HAP-1 (cell line): ENCODE data around the gene PXK.
A peak's percentile ranks its signal among the peaks of the same experiment; 100 is the strongest.
"Not testable (repeated sequence)": the region's sequence is repeated elsewhere in the genome, so short reads cannot be mapped to it uniquely, and the experiment has no call there.

Experiments
- DNase-seq, 2 experiments: peaks; one replicate each; pipeline ENCODE4 v3.0.0-alpha.2; 2016 to 2020; ENCODE audit warnings: low spot score in 2 of 2
- H3K27me3 ChIP-seq: fragments of 250-450 bp; sonication (Bioruptor Pico); 2 replicates; pipeline ENCODE4 v1.5.1; 2020; ENCODE audit warnings: low read depth, mild to moderate bottlenecking, moderate library complexity
- H3K36me3 ChIP-seq: fragments of 250-450 bp; sonication (Bioruptor Pico); replicated peaks from 2 replicates; pipeline ENCODE4 v1.5.1; 2020; ENCODE audit warnings: mild to moderate bottlenecking
- H3K4me1 ChIP-seq: fragments of 250-450 bp; sonication (Bioruptor Pico); 2 replicates; pipeline ENCODE4 v1.5.1; 2020; ENCODE audit warnings: mild to moderate bottlenecking
- H3K4me3 ChIP-seq: fragments of 250-450 bp; sonication (Bioruptor Pico); 2 replicates; pipeline ENCODE4 v1.5.1; 2020; ENCODE audit warnings: mild to moderate bottlenecking, moderate library complexity
- H3K9me3 ChIP-seq: fragments of 250-450 bp; sonication (Bioruptor Pico); 2 replicates; pipeline ENCODE4 v1.5.1; 2020; ENCODE audit warnings: mild to moderate bottlenecking, moderate library complexity
- in situ Hi-C: fragments of 300-500 bp; cut with MboI; formaldehyde crosslinking; loops from 3 replicates; pipeline ENCODE4 v1.14.3; 2020; ENCODE audit warnings: low sequenced_read_pairs, inconsistent platforms, mixed read lengths

Gene PXK

GRCh38 chr3:58329150-58329921 is 3.4 kb upstream of the PXK start:
- in situ Hi-C loops, result loop anchor here (5.0 to 10.0 kb wide), 2 partner anchors 88 to 165 kb away; partner anchors contain the start of gene KCTD6
- peaks cover 22% of the 10 kb centered on the region for H3K4me1 ChIP-seq
- H3K27me3 ChIP-seq, result no peaks in the 10 kb centered on the region
- H3K4me3 ChIP-seq, result no peak overlapping the region
- H3K36me3 ChIP-seq, result no peaks in the 10 kb centered on the region
- DNase-seq, result no peak
- H3K9me3 ChIP-seq, result no peaks in the 10 kb centered on the region

GRCh38 chr3:58329922-58330413 is 2.7 kb upstream of the PXK start:
- H3K4me1 ChIP-seq, result peaks cover 28% of the 10 kb centered on the region
- no peaks in the 10 kb centered on the region for H3K9me3 ChIP-seq
- no peak overlapping the region for H3K4me3 ChIP-seq
- no peaks in the 10 kb centered on the region for H3K36me3 ChIP-seq
- no peaks in the 10 kb centered on the region for H3K27me3 ChIP-seq
- in situ Hi-C loops, result loop anchor here (5.0 to 10.0 kb wide), 2 partner anchors 87 to 165 kb away; partner anchors contain the start of gene KCTD6
- no peak for DNase-seq

- in situ Hi-C loops, result no loop called here
- Histone ChIP-seq H3K27me3 (no peaks in the 10 kb centered on the region), H3K36me3 (no peaks in the 10 kb centered on the region), H3K4me1 (peaks cover 36% of the 10 kb centered on the region), H3K4me3 (no peak overlapping the region; the same call in 1 of the 2 replicates), H3K9me3 (no peaks in the 10 kb centered on the region)
- DNase-seq, result no peak
Observed at GRCh38 chr3:58331593-58332152, 1.0 kb upstream of the PXK start.

GRCh38 chr3:58333206-58334012 is 717 bp downstream of the PXK start:
- Histone ChIP-seq H3K9me3 (no peaks in the 10 kb centered on the region), H3K4me1 (peaks cover 36% of the 10 kb centered on the region), H3K4me3 (peak overlapping the region; percentile 57), H3K27me3 (no peaks in the 10 kb centered on the region), H3K36me3 (no peaks in the 10 kb centered on the region)
- peak in 1 of 2 experiments; percentile 44 for DNase-seq
- in situ Hi-C loops, result no loop called here

GRCh38 chr3:58334013-58334321 is 1.3 kb downstream of the PXK start:
- no peak for DNase-seq
- Histone ChIP-seq H3K4me3 (peak overlapping the region; percentile 57), H3K36me3 (no peaks in the 10 kb centered on the region), H3K9me3 (no peaks in the 10 kb centered on the region), H3K27me3 (no peaks in the 10 kb centered on the region), H3K4me1 (peaks cover 36% of the 10 kb centered on the region)
- in situ Hi-C loops, result no loop called here

GRCh38 chr3:58334506-58334884 is 1.8 kb downstream of the PXK start:
- Histone ChIP-seq H3K4me1 (peaks cover 36% of the 10 kb centered on the region), H3K36me3 (no peaks in the 10 kb centered on the region), H3K27me3 (no peaks in the 10 kb centered on the region), H3K9me3 (no peaks in the 10 kb centered on the region), H3K4me3 (peak overlapping the region; percentile 57)
- no peak for DNase-seq
- in situ Hi-C loops, result no loop called here

GRCh38 chr3:58335652-58335947 is 2.9 kb downstream of the PXK start:
- in situ Hi-C loops, result no loop called here
- H3K4me3 ChIP-seq, result no peak overlapping the region
- H3K9me3 ChIP-seq, result no peaks in the 10 kb centered on the region
- DNase-seq, result no peak
- H3K27me3 ChIP-seq, result no peaks in the 10 kb centered on the region
- no peaks in the 10 kb centered on the region for H3K36me3 ChIP-seq
- peaks cover 35% of the 10 kb centered on the region for H3K4me1 ChIP-seq

GRCh38 chr3:58336135-58336882 is 3.6 kb downstream of the PXK start:
- Histone ChIP-seq H3K36me3 (no peaks in the 10 kb centered on the region), H3K4me3 (no peak overlapping the region), H3K27me3 (no peaks in the 10 kb centered on the region), H3K9me3 (no peaks in the 10 kb centered on the region), H3K4me1 (peaks cover 31% of the 10 kb centered on the region)
- in situ Hi-C loops, result no loop called here
- no peak for DNase-seq

- no peak for DNase-seq
- in situ Hi-C loops, result no loop called here
- Histone ChIP-seq H3K4me1 (peaks cover 25% of the 10 kb centered on the region), H3K36me3 (no peaks in the 10 kb centered on the region), H3K27me3 (no peaks in the 10 kb centered on the region), H3K4me3 (no peak overlapping the region), H3K9me3 (no peaks in the 10 kb centered on the region)
Observed at GRCh38 chr3:58337190-58337589, 4.5 kb downstream of the PXK start.

GRCh38 chr3:58339146-58339545 is 6.5 kb downstream of the PXK start:
- H3K4me1 ChIP-seq, result peaks cover 16% of the 10 kb centered on the region
- H3K9me3 ChIP-seq, H3K4me3 ChIP-seq, H3K36me3 ChIP-seq, H3K27me3 ChIP-seq, in situ Hi-C loops, DNase-seq: not testable (repeated sequence)

- no peaks in the 10 kb centered on the region for H3K36me3 ChIP-seq
- H3K27me3 ChIP-seq, result no peaks in the 10 kb centered on the region
- H3K4me1 ChIP-seq, result peaks cover under 1% of the 10 kb centered on the region
- in situ Hi-C loops, result no loop called here
- no peaks in the 10 kb centered on the region for H3K9me3 ChIP-seq
- DNase-seq, result no peak
- H3K4me3 ChIP-seq, result no peak overlapping the region
Observed at GRCh38 chr3:58340594-58341244, 8.0 kb downstream of the PXK start.

- Histone ChIP-seq H3K4me1 (no peaks in the 10 kb centered on the region), H3K36me3 (no peaks in the 10 kb centered on the region), H3K27me3 (no peaks in the 10 kb centered on the region), H3K9me3 (no peaks in the 10 kb centered on the region), H3K4me3 (no peak overlapping the region)
- DNase-seq, result no peak
- in situ Hi-C loops, result no loop called here
Observed at GRCh38 chr3:58341376-58341775, 8.7 kb downstream of the PXK start.

- in situ Hi-C loops, result no loop called here
- Histone ChIP-seq H3K27me3 (no peaks in the 10 kb centered on the region), H3K36me3 (no peaks in the 10 kb centered on the region), H3K4me1 (no peaks in the 10 kb centered on the region), H3K4me3 (no peak overlapping the region), H3K9me3 (no peaks in the 10 kb centered on the region)
- no peak for DNase-seq
Observed at GRCh38 chr3:58342676-58343075, 10.0 kb downstream of the PXK start.
